ENCODE data around the gene SYNE2. TPM values are rescaled to one million over a fixed set of nuclear protein-coding genes. Genes with fewer than 3 reads are reported as not detected.

The SYNE2 gene
- total and polyA plus RNA-seq, 4 donors, result 12.0 to 79.9 (median 19.5) TPM

GRCh38 chr14:64082837-64083236, 230.0 kb downstream of the SYNE2 start:
- Histone ChIP-seq H3K36me3 (ENCODE audit: control insufficient read depth in 4 of 4, insufficient read depth in 3 of 4, low read depth in 1 of 4, low read length in 3 of 4) (peaks cover 0 to 17% (median 7%) of the 10 kb centered on the region in 4 donors), H3K4me3 (ENCODE audit: low read depth in 1 of 3, low read length in 3 of 3) (no peak overlapping the region), H3K27me3 (ENCODE audit: control insufficient read depth in 4 of 4, insufficient read depth in 4 of 4, low read length in 3 of 4) (no peaks in the 10 kb centered on the region), H3K4me1 (ENCODE audit: control insufficient read depth in 4 of 4, insufficient read depth in 4 of 4, low read length in 3 of 4) (no peaks in the 10 kb centered on the region), H3K27ac (ENCODE audit: low read depth in 1 of 2, low read length in 2 of 2) (no peak overlapping the region), H3K9ac (ENCODE audit: low read depth in 1 of 2, low read length in 2 of 2) (no peak overlapping the region), H3K9me3 (ENCODE audit: control insufficient read depth in 4 of 4, low read length in 3 of 4) (no peaks in the 10 kb centered on the region)
- WGBS, result 89% methylated on average over 7 of the region's 7 CpGs
- DNase-seq (ENCODE audit: low spot score), result no peak
- TF ChIP-seq RXRA (IDR thresholded peaks at IDR 0.05), result no peak
- no peak for TF ChIP-seq ZBTB33 (IDR thresholded peaks at IDR 0.05)
- no peak for TF ChIP-seq RAD21 (IDR thresholded peaks at IDR 0.05)
- TF ChIP-seq NR2F2 (IDR thresholded peaks at IDR 0.05), result no peak
- TF ChIP-seq TAF1 (conservative IDR thresholded peaks at IDR 0.05), result no peak
- no peak for TF ChIP-seq GABPA (IDR thresholded peaks at IDR 0.05 in 1 of 2, conservative IDR thresholded peaks at IDR 0.05 in 1 of 2)
- no peak for TF ChIP-seq JUND (IDR thresholded peaks at IDR 0.05)
- TF ChIP-seq FOXA2 (IDR thresholded peaks at IDR 0.05), result no peak
- TF ChIP-seq ATF3 (IDR thresholded peaks at IDR 0.05), result no peak
- no peak for TF ChIP-seq HNF4A (conservative IDR thresholded peaks at IDR 0.05)
- no peak for TF ChIP-seq REST (IDR thresholded peaks at IDR 0.05)
- no peak for TF ChIP-seq EGR1 (IDR thresholded peaks at IDR 0.05; ENCODE audit: low read depth in 2 of 2)

- Histone ChIP-seq H3K4me1 (ENCODE audit: control insufficient read depth in 4 of 4, insufficient read depth in 4 of 4, low read length in 3 of 4) (peaks cover 0 to 7% (median 5%) of the 10 kb centered on the region in 4 donors), H3K36me3 (ENCODE audit: control insufficient read depth in 4 of 4, insufficient read depth in 3 of 4, low read depth in 1 of 4, low read length in 3 of 4) (no peaks in the 10 kb centered on the region), H3K4me3 (ENCODE audit: low read depth in 1 of 3, low read length in 3 of 3) (no peak overlapping the region), H3K27ac (ENCODE audit: low read depth in 1 of 2, low read length in 2 of 2) (peak overlapping the region in 1 of 2 donors; percentile 51), H3K9ac (ENCODE audit: low read depth in 1 of 2, low read length in 2 of 2) (peak overlapping the region in 1 of 2 donors; percentile 50), H3K9me3 (ENCODE audit: control insufficient read depth in 4 of 4, low read length in 3 of 4) (no peaks in the 10 kb centered on the region), H3K27me3 (ENCODE audit: control insufficient read depth in 4 of 4, insufficient read depth in 4 of 4, low read length in 3 of 4) (no peaks in the 10 kb centered on the region)
- DNase-seq (ENCODE audit: low spot score), result no peak
- TF ChIP-seq GABPA (IDR thresholded peaks at IDR 0.05 in 1 of 2, conservative IDR thresholded peaks at IDR 0.05 in 1 of 2) (no peak), FOXA2 (IDR thresholded peaks at IDR 0.05) (peak; percentile 3)
Observed at GRCh38 chr14:64088647-64088964, 235.8 kb downstream of the SYNE2 start.

- TF ChIP-seq FOXA2 (IDR thresholded peaks at IDR 0.05) (no peak), HNF4G (IDR thresholded peaks at IDR 0.05) (no peak), YY1 (IDR thresholded peaks at IDR 0.05) (no peak), TAF1 (conservative IDR thresholded peaks at IDR 0.05) (no peak)
- no peak overlapping the region for H3K4me3 ChIP-seq (ENCODE audit: low read depth in 1 of 3, low read length in 3 of 3)
- no peak for DNase-seq (ENCODE audit: low spot score)
- H3K4me1 ChIP-seq (ENCODE audit: control insufficient read depth in 4 of 4, insufficient read depth in 4 of 4, low read length in 3 of 4), result peaks cover 0 to 7% (median 5%) of the 10 kb centered on the region in 4 donors
- no peaks in the 10 kb centered on the region for H3K36me3 ChIP-seq (ENCODE audit: control insufficient read depth in 4 of 4, insufficient read depth in 3 of 4, low read depth in 1 of 4, low read length in 3 of 4)
- H3K9ac ChIP-seq (ENCODE audit: low read depth in 1 of 2, low read length in 2 of 2), result no peak overlapping the region
- WGBS, result 91% methylated on average over 2 of the region's 2 CpGs
- H3K27me3 ChIP-seq (ENCODE audit: control insufficient read depth in 4 of 4, insufficient read depth in 4 of 4, low read length in 3 of 4), result no peaks in the 10 kb centered on the region
- no peaks in the 10 kb centered on the region for H3K9me3 ChIP-seq (ENCODE audit: control insufficient read depth in 4 of 4, low read length in 3 of 4)
- H3K27ac ChIP-seq (ENCODE audit: low read depth in 1 of 2, low read length in 2 of 2), result no peak overlapping the region
Observed at GRCh38 chr14:64089920-64090319, 237.1 kb downstream of the SYNE2 start.

Data from liver (tissue), 9 donors.